ENCODE measurements around the gene PDE10A.

DNA sequence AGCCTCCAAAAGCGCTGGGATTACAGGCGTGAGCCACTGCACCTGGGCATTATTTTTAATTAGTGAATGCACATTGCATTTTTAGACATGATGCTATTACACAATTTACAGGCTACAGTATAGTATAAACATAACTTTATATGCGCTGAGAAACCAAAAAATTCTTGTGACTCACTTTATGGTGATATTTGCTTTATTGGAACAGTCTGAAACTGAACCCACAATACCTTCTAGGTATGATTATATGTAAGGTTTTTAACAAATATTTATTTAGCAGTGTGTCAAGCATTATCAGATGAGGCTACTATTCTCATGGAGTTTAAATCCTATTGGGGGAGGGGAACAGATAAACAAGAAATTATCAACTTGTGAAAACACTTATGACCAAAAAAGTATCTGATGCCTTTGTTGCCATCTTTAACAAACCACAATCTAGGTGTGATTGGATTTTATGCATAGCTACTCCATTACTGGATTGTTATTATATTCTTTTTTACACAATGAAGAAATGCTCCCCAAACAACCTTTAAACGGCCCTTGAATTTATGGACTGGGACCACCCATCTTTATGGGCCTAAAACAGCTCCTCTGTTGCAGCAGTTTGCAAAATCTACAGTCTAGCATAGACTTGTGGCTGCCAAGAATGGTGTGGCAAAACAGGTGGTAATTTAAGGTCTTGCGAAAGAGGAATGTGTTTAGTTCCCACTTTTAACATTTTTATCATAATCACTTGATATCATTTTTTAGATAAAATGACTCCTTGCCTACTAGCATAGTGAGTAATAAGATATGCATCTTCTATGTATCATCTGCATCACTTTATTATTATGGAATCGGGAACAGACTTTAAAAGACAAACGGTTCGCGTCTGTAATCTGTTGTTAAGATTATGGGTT, 194.5 kb downstream of the PDE10A start:
- TF ChIP-seq, protein P1, sequence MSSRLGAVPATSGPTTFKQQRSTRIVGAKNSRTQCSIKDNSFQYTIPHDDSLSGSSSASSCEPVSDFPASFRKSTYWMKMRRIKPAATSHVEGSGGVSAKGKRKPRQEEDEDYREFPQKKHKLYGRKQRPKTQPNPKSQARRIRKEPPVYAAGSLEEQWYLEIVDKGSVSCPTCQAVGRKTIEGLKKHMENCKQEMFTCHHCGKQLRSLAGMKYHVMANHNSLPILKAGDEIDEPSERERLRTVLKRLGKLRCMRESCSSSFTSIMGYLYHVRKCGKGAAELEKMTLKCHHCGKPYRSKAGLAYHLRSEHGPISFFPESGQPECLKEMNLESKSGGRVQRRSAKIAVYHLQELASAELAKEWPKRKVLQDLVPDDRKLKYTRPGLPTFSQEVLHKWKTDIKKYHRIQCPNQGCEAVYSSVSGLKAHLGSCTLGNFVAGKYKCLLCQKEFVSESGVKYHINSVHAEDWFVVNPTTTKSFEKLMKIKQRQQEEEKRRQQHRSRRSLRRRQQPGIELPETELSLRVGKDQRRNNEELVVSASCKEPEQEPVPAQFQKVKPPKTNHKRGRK (CRISPR knock-in tag; IDR thresholded peaks at IDR 0.05; ENCODE audit: borderline replicate concordance): no peak
- TF ChIP-seq CTCF (IDR thresholded peaks at IDR 0.05) (no peak), ATF3 (CRISPR knock-in tag; conservative IDR thresholded peaks at IDR 0.05) (no peak)
- TF ChIP-seq, protein P2, sequence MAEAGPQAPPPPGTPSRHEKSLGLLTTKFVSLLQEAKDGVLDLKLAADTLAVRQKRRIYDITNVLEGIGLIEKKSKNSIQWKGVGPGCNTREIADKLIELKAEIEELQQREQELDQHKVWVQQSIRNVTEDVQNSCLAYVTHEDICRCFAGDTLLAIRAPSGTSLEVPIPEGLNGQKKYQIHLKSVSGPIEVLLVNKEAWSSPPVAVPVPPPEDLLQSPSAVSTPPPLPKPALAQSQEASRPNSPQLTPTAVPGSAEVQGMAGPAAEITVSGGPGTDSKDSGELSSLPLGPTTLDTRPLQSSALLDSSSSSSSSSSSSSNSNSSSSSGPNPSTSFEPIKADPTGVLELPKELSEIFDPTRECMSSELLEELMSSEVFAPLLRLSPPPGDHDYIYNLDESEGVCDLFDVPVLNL (CRISPR knock-in tag; IDR thresholded peaks at IDR 0.05; ENCODE audit: borderline replicate concordance, low read depth): no peak

Data from WTC11 (cell line).